ENCODE data around the gene TSPAN11.

TSPAN11 gene

GRCh38 chr12:30959110-30959710, 32.7 kb downstream of the TSPAN11 start:
- Histone ChIP-seq H3K9me3 (no peaks in the 10 kb centered on the region), H3K4me2 (no peak overlapping the region), H3K36me3 (no peaks in the 10 kb centered on the region), H4K20me1 (no peaks in the 10 kb centered on the region), H3K4me3 (no peak overlapping the region), H3K4me1 (no peaks in the 10 kb centered on the region), H3K27ac (no peak overlapping the region), H3K9ac (no peak overlapping the region), H3K27me3 (no peaks in the 10 kb centered on the region)
- no peak for TF ChIP-seq Cebpa-rat (IDR thresholded peaks at IDR 0.05)

GRCh38 chr12:30959778-30960177, 33.2 kb downstream of the TSPAN11 start:
- Histone ChIP-seq H3K4me3 (no peak overlapping the region), H3K36me3 (no peaks in the 10 kb centered on the region), H3K9ac (no peak overlapping the region), H4K20me1 (no peaks in the 10 kb centered on the region), H3K9me3 (no peaks in the 10 kb centered on the region), H3K27ac (no peak overlapping the region), H3K4me2 (no peak overlapping the region), H3K4me1 (no peaks in the 10 kb centered on the region), H3K27me3 (no peaks in the 10 kb centered on the region)
- TF ChIP-seq Cebpa-rat (IDR thresholded peaks at IDR 0.05), result no peak

GRCh38 chr12:30961030-30961429, 34.5 kb downstream of the TSPAN11 start:
- no peaks in the 10 kb centered on the region for H3K36me3 ChIP-seq
- no peak overlapping the region for H3K4me2 ChIP-seq
- no peak overlapping the region for H3K9ac ChIP-seq
- H3K9me3 ChIP-seq, result no peaks in the 10 kb centered on the region
- no peaks in the 10 kb centered on the region for H4K20me1 ChIP-seq
- H3K27me3 ChIP-seq, result no peaks in the 10 kb centered on the region
- H3K4me1 ChIP-seq, result no peaks in the 10 kb centered on the region
- H3K4me3 ChIP-seq, result no peak overlapping the region
- TF ChIP-seq Cebpa-rat (IDR thresholded peaks at IDR 0.05), result no peak
- no peak overlapping the region for H3K27ac ChIP-seq

- H3K9me3 ChIP-seq, result no peaks in the 10 kb centered on the region
- no peak for TF ChIP-seq Cebpa-rat (IDR thresholded peaks at IDR 0.05)
- H3K27me3 ChIP-seq, result no peaks in the 10 kb centered on the region
- no peak overlapping the region for H3K27ac ChIP-seq
- H3K4me3 ChIP-seq, result no peak overlapping the region
- no peak overlapping the region for H3K9ac ChIP-seq
- H3K36me3 ChIP-seq, result no peaks in the 10 kb centered on the region
- H4K20me1 ChIP-seq, result no peaks in the 10 kb centered on the region
- H3K4me1 ChIP-seq, result peaks cover 2% of the 10 kb centered on the region; the same call in 1 of the 2 replicates
- H3K4me2 ChIP-seq, result no peak overlapping the region
Measured at GRCh38 chr12:30962047-30962446, 35.5 kb downstream of the TSPAN11 start.

GRCh38 chr12:30963709-30964564, 37.4 kb downstream of the TSPAN11 start:
- Histone ChIP-seq H3K9me3 (no peaks in the 10 kb centered on the region), H3K9ac (no peak overlapping the region), H3K4me2 (no peak overlapping the region), H3K27me3 (no peaks in the 10 kb centered on the region), H3K27ac (no peak overlapping the region), H3K36me3 (no peaks in the 10 kb centered on the region), H4K20me1 (no peaks in the 10 kb centered on the region), H3K4me1 (peaks cover 15% of the 10 kb centered on the region; the same call in 1 of the 2 replicates), H3K4me3 (no peak overlapping the region)
- TF ChIP-seq Cebpa-rat (IDR thresholded peaks at IDR 0.05), result no peak

- H3K27me3 ChIP-seq, result no peaks in the 10 kb centered on the region
- TF ChIP-seq Cebpa-rat (IDR thresholded peaks at IDR 0.05), result no peak
- H3K4me1 ChIP-seq, result peaks cover 15% of the 10 kb centered on the region; the same call in 1 of the 2 replicates
- H3K9me3 ChIP-seq, result no peaks in the 10 kb centered on the region
- no peak overlapping the region for H3K4me2 ChIP-seq
- no peak overlapping the region for H3K9ac ChIP-seq
- H3K27ac ChIP-seq, result no peak overlapping the region
- H3K36me3 ChIP-seq, result no peaks in the 10 kb centered on the region
- no peak overlapping the region for H3K4me3 ChIP-seq
- no peaks in the 10 kb centered on the region for H4K20me1 ChIP-seq
Measured at GRCh38 chr12:30964896-30965612, 38.5 kb downstream of the TSPAN11 start.

GRCh38 chr12:30965613-30965985, 39.1 kb downstream of the TSPAN11 start:
- no peaks in the 10 kb centered on the region for H3K9me3 ChIP-seq
- H3K4me2 ChIP-seq, result no peak overlapping the region
- H3K4me3 ChIP-seq, result no peak overlapping the region
- H3K27me3 ChIP-seq, result no peaks in the 10 kb centered on the region
- H3K4me1 ChIP-seq, result peaks cover 18% of the 10 kb centered on the region; the same call in 1 of the 2 replicates
- H3K27ac ChIP-seq, result no peak overlapping the region
- no peak overlapping the region for H3K9ac ChIP-seq
- no peaks in the 10 kb centered on the region for H3K36me3 ChIP-seq
- no peaks in the 10 kb centered on the region for H4K20me1 ChIP-seq
- TF ChIP-seq Cebpa-rat (IDR thresholded peaks at IDR 0.05), result no peak

- no peaks in the 10 kb centered on the region for H4K20me1 ChIP-seq
- H3K27me3 ChIP-seq, result no peaks in the 10 kb centered on the region
- H3K9me3 ChIP-seq, result no peaks in the 10 kb centered on the region
- no peak overlapping the region for H3K4me3 ChIP-seq
- no peaks in the 10 kb centered on the region for H3K36me3 ChIP-seq
- TF ChIP-seq Cebpa-rat (IDR thresholded peaks at IDR 0.05), result no peak
- no peak overlapping the region for H3K9ac ChIP-seq
- no peak overlapping the region for H3K4me2 ChIP-seq
- H3K4me1 ChIP-seq, result peaks cover 21% of the 10 kb centered on the region; the same call in 1 of the 2 replicates
- H3K27ac ChIP-seq, result no peak overlapping the region
Measured at GRCh38 chr12:30967026-30967425, 40.5 kb downstream of the TSPAN11 start.

- Histone ChIP-seq H3K27me3 (no peaks in the 10 kb centered on the region), H3K4me1 (peaks cover 21% of the 10 kb centered on the region; the same call in 1 of the 2 replicates), H3K27ac (no peak overlapping the region), H3K4me2 (no peak overlapping the region), H3K4me3 (no peak overlapping the region), H4K20me1 (no peaks in the 10 kb centered on the region), H3K9me3 (no peaks in the 10 kb centered on the region), H3K9ac (no peak overlapping the region), H3K36me3 (no peaks in the 10 kb centered on the region)
- no peak for TF ChIP-seq Cebpa-rat (IDR thresholded peaks at IDR 0.05)
Measured at GRCh38 chr12:30968211-30968610, 41.7 kb downstream of the TSPAN11 start.

GRCh38 chr12:30969006-30969405, 42.5 kb downstream of the TSPAN11 start:
- H3K27me3 ChIP-seq, result no peaks in the 10 kb centered on the region

More at GRCh38 chr12:30969006-30969405, 42.5 kb downstream of the TSPAN11 start:
- Histone ChIP-seq H3K9me3 (no peaks in the 10 kb centered on the region), H3K27ac (no peak overlapping the region), H3K36me3 (no peaks in the 10 kb centered on the region), H4K20me1 (no peaks in the 10 kb centered on the region), H3K4me2 (no peak overlapping the region), H3K4me3 (no peak overlapping the region), H3K4me1 (peaks cover 21% of the 10 kb centered on the region; the same call in 1 of the 2 replicates), H3K9ac (no peak overlapping the region)
- TF ChIP-seq Cebpa-rat (IDR thresholded peaks at IDR 0.05), result no peak

Measured in BLaER1 (cell line).